T-helper 9 cell (primary cell): ENCODE data around the gene TMUB1.
A peak's percentile ranks its signal among the peaks of the same experiment; 100 is the strongest.

Source experiments
- DNase-seq: peaks from one replicate; pipeline ENCODE4 v3.0.0-alpha.2; 2020

The TMUB1 gene

DNA sequence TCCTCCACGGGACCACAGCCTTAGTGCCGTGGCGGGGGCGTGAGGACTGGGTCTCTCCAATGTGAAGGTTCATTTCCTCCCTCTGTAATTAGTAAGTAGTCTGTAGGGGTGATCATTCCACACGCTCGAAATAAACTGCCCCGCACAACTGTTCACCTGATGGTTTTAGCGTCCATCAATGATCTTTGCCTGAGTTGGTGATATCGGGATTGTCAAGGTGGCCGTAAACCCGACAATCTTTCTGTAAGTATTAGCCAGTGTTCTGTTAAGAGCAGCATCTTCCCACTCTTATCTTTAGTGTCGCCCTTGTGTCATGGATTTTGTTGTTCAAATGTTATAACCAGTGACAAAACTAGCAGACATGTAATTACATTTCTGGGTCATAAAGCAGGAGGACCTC is 20.7 kb upstream of the TMUB1 start:
- no peak for DNase-seq

DNA sequence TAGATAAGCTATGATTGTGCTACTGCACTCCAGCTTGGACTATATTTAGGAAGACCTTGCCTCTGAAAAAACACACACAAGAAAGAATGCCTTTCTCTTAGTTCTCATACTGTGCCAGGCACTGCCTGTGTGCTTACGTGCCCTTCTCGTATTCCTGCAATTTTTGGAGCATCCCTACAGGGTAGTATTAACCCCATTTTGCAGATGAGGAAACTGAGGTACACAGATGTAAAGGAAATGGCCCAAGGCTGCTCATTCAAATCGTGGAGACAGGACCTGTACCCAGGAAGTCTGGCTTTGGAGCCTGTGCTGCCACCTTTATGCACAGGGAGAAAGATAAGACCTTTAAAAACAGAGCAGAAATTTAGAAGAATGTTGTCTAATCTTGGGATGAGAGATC is 19.7 kb upstream of the TMUB1 start:
- no peak for DNase-seq

DNA sequence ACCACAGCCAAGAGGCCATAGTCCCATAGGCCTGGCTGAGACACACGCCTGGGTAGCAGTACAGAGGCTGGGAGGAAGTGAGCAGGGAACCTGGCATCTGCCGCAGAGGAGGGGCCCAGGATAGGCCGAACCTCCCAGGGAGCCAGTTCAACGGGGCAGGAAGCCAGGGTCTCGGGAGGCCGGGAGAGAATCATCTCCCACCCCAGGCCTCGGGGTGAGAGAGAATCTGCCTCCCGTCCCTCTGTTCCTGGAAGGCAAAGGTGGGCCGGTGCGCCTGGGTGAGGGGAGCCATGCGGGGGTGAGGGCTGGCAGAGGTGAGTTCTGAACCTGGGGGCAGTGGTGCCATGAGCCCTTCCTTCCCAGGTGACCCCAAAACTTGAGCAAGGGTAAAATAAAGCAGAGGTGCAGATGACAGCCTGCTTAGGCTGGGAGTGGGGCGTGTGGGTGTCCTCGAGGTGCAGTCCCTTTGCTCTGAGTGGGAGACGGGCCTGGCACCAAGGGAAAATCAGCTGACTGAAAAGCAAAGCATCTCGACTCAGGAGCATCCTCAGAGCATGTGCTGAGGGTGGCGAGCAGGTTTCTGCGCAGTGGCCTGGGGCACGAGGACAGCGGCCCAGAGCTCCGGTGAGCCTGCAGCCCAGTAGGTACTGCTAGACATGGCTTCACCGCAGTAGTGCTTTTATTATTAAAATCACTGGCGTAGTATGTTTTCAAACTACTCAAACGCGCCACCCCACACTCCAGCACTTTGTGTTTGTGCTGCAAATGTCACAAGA is 18.5 kb upstream of the TMUB1 start:
- DNase-seq = no peak

DNA sequence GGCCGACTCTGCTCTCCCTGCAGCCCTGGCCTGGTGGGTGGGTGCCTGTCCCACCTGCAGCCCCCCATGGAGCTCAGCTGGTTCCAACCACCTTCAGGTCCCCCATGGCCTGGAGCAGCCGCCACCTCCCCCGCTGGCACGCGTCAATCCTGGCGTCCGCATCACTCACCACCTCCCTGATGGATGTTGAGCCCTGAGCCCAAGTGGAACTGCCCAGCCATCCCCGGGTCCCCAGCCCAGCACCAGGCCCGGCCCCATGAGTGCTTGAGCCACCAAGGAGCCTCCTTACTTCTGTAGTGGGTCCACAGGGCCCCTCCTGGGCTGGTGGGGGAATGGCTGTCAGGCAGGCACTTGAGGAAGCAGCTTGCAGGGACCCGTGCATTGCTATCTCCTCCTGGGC is 17.6 kb upstream of the TMUB1 start:
- DNase-seq = no peak

DNA sequence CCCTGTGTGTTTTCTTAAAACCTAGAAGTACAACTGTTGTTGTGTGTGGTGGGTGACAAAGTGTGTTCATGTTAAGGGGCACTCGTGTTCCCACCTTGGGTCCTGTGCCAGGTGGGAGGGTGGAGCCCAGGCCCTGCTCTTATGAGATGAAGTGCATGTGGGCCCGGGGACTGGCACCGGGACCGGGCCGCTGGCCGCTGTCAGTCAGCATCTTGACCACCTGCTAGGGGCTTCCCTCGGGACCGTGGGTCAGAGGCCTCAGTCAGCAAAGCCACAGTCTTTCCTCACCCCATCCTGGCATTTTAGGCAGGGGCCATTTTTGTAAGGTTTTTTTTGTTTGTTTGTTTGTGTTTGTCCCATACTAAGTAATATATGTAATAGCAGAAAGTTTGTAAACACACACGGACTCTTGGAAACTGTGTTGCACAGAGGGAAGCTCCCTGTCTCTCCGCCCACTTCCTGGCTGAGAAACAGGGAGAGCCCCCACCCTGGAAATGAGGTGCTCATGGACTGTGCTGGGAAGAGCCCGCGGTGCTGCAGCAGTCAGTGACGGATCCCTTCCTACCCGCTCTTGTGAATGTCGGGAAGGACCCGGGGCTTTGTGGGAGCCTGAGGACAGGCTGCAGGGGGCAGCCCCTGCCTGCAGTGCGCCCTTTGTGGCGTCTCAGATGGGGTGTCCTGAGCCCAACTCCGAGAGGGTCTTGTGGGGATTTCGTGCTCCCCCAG is 16.4 kb upstream of the TMUB1 start:
- no peak for DNase-seq

GRCh38 chr7:151095828-151096475 is 12.7 kb upstream of the TMUB1 start:
- DNase-seq = no peak

GRCh38 chr7:151095123-151095797 is 12.0 kb upstream of the TMUB1 start:
- DNase-seq = no peak

DNA sequence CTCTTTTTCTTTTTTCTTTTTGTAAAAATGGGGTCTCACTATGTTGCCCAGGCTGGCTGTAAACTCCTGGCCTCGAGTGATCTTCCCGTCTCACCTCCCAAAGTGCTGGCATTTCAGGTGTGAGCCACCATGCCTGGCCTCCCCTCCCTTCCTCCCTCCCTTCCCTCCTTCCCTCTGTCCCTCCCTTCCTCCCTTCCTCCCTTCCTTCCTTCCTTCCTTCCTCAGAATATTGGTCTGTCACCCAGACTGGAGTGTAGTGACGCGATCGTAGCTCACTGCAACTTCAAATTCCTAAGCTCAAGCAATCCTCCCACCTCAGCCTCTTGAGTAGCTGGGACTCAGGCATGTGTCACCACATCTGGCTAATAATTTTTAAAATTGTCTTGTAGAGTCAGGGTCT is 11.4 kb upstream of the TMUB1 start:
- no peak for DNase-seq

DNA sequence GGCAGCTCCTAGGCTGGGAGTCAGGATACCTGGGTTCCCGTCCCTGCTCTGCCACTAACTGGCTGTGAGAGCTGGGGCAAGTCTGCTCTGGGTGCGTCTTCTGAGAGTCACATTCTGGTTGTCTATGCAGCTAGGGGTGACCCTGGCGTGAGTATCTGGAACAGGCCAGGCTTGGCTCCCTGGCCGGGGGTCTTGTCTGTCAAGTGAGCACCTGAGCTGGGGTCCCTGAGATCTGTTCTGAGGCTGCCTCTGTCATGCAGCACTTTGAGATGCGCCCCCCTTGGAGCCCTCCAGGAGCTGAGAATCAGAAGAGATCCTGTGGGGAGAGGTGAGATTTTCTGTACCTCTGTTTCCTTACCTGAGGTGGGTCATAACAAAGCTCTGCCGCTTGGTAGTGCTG is 10.5 kb upstream of the TMUB1 start:
- no peak for DNase-seq

GRCh38 chr7:151091988-151092387 is 8.7 kb upstream of the TMUB1 start:
- no peak for DNase-seq

GRCh38 chr7:151091431-151091830 is 8.1 kb upstream of the TMUB1 start:
- DNase-seq = no peak

- DNase-seq = no peak
Measured at GRCh38 chr7:151091003-151091402, 7.7 kb upstream of the TMUB1 start.

GRCh38 chr7:151089893-151090730 is 6.8 kb upstream of the TMUB1 start:
- no peak for DNase-seq

DNA sequence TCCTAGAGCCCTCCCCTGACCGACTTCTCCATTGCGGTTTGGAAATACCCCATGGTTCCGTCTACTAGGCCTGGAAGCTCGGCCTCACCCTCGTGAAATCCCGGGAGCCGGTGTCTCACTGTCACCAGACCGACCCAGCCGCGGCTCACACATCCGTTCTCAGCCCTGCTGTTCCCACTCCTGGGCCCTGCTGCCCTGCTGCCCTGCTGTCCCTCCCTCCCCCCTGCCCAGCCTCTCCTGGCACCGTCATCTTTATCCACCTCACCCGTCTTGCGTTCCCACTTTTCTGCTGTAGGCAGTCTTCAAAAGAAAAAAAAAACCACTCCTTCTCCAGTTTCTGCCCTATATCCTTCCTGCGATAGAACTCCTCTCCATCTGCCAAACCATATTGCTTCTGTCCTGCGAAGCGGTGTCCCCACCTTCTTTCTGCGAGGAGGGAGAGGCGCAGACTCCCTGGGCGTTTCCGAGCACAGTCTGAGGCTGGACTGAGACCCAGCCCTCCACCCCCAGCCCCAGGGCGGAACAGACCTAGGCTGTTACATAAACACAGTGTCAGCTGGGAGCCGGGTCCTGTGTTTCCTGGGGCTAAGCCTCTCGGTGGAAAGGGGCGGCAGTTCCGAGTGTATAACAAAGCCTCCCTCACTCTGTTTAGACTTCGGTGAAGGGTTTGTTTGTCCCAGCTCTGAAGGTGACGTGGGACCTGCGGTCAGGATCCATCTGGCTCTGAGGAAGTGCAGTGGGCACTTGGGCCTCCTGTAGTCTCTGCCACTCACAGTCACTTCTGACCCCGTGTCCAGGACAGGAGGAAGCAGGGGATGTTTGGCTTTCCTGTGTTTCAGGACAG is 5.8 kb upstream of the TMUB1 start:
- DNase-seq = no peak

DNA sequence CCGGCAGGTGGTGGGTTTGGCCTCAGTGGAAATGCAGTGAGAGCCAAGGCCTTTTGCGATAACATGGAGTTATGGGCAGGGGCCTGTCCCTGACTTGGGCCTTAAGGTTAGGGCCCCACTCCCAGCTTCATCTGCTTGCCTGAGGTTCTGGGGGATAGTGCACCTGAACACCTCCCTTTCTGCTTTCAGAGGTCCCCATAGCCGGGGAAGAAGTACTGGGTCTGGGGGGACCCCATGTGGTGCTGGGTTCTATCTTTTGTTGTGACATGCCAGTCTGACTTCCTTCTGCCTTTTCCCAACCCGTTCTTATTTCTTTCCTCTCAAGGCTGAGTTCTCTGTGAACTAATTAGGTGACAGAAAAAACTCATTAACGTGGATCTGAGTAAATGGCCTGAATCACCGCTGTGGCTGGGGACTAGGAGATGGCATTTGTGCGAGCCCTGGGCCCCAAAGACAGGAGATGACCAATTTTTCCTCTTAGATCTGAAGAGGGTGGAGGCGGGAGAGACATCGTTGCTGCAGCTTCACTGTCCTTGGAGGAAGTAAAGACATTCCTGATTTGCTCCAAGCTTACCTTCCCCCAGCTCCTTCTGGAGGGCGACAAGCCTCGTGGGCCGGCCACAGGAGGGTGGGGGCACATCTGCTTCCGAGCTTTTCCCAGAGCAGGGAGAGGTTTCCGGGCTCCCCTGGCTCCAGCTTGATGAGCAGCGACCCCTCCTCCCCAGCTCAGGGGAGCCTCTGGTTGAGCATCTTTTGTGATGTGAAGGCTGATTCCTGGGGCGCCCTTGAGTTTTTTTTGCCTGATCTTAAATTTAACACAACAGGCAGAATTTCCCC is 4.9 kb upstream of the TMUB1 start:
- no peak for DNase-seq

GRCh38 chr7:151087245-151088018 is 4.1 kb upstream of the TMUB1 start:
- DNase-seq = peak; percentile 29

DNA sequence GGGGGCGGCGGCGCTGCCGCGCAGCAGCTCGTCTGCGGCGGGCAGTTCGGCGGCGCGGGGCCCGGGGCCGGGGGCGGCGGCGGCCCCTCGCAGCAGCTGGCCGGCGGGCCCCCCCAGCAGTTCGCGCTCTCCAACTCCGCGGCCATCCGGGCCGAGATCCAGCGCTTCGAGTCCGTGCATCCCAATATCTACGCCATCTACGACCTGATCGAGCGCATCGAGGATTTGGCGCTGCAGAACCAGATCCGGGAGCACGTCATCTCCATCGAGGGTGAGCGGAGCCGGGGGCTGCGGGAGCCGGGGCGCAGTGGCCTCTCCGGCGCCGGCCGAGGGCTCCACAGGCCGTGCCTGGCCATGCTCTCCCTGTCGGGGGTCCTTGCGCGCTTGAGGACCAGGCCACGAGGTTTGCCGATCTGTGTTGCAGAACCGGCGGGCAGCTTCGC is 3.5 kb upstream of the TMUB1 start:
- peak; percentile 23 for DNase-seq

DNA sequence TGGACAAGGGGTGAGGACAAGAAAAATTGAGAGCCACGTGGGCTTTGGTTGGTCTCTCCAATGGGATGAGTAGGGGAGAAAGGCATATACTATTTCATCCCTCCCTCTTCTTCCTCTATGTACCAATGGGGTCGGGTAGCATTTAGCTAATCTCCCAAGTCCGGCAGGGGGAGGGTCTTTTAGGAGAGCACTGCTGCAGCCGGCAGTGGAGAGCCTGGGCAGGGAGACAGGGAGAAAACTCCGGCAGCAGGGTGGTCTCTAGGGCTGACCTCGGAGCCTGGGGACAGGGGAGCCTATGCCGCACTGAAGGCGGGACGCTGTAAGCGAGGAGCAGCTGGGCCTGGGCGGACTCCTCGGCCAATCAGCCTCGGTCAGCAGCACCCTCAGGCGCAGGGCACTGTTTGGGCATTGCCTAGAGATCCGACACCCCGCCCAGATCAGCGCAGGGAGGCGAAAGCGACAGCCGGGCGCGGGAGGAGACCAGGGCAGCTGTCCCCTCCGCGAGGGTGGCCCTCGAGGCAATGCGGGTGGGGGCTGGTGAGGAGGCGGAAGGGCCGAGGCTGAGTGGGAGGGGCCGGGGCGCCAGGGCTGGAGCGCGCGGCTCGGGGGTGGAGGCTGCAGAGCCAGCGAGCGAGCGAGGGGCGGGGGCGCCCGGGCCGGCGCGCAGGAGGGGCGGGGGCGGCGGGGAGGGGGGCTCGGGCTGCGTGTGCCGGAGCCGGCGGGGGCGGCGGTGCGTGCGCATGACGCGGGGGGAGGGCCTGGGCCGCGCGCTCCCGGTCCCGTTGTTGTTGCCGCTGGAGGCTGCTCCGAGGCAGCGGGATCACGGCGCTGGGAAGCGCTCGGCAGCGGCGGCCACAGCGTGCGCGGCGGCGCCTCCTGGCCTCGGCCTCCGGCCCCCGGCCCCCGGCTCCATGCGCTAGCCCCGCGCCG is 2.7 kb upstream of the TMUB1 start, which contains the start of gene AGAP3:
Gene AGAP3, plus strand, starts transcription at position 785 of the 930 bp plus-strand sequence. CDS start 267 bp downstream, outside the sequence.
- peak; percentile 59 for DNase-seq
